HG03432 (cell line): ENCODE measurements around the gene SRPK3.

Experiments used
- ATAC-seq: cut with Tn5 transposase; IDR thresholded peaks from one replicate; pipeline ENCODE4 v1.9.1; 2021; ENCODE audit warnings: mild to moderate bottlenecking, moderate library complexity; ENCODE audit not compliant: unreplicated experiment

SRPK3 gene

DNA sequence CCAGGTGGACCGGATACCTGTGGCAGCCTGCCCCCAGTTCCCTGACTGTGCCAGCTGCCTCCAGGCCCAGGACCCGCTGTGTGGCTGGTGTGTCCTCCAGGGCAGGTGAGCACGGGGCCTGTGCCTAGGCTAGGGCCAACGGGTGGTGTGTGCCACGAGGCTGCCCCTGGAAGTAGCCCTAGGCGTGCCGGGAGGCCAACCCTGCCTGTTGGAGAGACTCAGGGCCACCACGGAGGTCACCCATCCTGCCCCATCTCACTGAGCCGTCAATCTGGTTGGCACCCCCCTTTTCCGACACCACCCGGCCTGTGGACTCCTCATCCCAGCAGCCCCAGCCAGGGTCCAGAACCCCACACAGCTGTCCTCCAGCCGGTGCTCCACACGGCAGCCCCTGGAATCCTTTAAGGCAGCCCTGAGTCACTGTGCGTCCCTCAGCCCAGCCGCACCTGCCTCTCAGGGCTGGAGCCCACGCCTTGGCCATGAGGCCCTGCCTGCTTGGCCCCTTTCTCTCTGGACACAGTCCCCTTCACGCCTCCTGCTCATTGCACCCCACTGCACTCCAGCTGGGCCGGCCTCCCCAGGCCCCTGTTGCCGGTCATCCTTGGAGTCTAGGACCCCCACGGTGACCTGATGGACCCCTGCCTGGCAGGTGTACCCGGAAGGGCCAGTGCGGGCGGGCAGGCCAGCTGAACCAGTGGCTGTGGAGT lies 11.5 kb upstream of the SRPK3 start:
- ATAC-seq = no peak

- ATAC-seq = no peak
Measured at GRCh38 chrX:153769865-153770600, 10.8 kb upstream of the SRPK3 start.

- ATAC-seq = no peak
Measured at GRCh38 chrX:153770601-153771414, 10.0 kb upstream of the SRPK3 start.

DNA sequence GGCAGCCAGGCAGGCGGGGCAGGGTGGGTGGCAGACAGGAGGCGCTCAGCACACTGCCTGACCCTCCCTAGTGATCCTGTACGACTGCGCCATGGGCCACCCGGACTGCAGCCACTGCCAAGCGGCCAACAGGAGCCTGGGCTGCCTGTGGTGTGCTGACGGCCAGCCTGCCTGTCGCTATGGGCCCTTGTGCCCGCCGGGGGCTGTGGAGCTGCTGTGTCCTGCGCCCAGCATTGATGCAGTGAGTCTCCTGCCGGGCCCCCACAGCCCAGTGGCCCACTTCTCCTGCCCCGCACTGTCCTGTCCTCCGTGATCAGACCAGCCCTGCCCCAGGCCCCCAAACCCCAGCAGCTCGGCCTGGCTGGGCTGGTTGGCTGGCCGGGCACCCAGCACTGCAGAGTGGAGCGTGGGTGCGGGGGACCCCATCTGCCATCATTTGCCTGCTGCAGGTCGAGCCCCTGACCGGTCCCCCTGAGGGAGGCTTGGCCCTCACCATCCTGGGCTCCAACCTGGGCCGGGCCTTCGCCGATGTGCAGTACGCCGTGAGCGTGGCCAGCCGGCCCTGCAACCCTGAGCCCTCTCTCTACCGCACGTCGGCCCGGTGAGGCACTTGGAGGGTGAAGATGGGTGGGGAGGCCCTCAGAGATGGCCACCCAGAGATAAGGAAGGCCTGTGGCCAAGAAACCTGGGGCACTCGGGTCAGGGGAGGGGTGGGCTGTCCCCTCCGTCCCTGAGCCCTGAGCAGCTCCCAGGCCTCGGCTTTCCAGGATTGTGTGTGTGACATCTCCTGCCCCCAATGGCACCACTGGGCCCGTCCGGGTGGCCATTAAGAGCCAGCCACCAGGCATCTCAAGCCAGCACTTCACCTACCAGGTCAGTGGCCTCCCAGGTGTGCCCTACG lies 9.2 kb upstream of the SRPK3 start:
- ATAC-seq = no peak

DNA sequence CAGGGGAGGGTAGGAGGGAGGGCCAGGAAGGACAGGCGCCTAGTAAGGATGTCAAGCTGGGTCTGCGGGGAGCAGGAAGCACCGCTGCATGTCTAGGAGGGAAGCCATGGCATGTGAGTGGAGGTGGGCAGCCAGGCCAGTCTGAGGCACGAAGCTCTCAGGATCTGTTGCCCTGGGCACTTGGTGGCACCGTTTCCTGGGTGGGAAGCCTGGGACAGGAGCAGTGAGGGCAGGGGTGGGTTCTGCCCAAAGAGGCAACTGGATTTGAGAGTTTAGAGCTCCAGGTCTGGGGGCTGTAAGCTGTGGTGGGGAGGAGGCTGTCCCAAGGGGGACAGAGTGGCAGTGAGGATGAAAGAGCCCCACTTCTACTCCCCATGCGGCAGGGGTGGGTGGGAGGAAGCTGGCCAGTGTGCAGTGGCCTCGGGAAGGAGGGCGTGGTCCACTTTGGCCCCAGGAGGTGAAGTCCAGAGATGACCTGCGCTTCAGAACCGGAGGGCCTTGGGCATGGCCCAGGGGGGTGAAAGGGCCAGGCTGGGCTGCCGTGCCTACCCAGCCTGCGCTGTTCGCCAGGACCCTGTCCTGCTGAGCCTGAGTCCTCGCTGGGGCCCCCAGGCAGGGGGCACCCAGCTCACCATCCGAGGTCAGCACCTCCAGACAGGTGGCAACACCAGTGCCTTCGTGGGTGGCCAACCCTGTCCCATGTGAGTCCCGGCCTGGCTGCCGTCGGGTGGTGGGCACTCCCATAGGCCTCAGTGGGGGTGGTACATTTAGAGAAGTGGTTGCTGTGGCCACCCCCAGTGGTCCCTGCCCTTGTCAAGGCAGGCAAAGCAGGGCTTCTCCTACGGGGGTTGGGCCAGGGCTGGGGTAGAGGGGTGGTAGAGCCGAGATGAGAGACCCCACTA lies 8.3 kb upstream of the SRPK3 start:
- ATAC-seq = no peak

DNA sequence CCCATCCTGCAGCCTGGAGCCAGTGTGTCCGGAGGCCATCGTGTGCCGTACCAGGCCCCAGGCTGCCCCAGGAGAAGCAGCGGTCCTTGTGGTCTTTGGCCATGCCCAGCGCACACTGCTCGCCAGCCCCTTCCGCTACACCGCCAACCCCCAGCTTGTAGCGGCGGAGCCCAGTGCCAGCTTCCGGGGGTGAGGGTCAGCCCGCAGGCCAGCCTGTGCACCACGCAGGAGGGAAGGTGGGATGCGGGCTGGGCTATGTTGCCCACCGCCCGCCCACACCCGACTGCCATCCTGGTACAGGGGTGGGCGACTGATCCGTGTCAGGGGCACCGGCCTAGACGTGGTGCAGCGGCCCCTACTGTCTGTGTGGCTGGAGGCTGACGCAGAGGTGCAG lies 7.6 kb upstream of the SRPK3 start:
- ATAC-seq = no peak

GRCh38 chrX:153773741-153774575 lies 6.9 kb upstream of the SRPK3 start:
- ATAC-seq = no peak

DNA sequence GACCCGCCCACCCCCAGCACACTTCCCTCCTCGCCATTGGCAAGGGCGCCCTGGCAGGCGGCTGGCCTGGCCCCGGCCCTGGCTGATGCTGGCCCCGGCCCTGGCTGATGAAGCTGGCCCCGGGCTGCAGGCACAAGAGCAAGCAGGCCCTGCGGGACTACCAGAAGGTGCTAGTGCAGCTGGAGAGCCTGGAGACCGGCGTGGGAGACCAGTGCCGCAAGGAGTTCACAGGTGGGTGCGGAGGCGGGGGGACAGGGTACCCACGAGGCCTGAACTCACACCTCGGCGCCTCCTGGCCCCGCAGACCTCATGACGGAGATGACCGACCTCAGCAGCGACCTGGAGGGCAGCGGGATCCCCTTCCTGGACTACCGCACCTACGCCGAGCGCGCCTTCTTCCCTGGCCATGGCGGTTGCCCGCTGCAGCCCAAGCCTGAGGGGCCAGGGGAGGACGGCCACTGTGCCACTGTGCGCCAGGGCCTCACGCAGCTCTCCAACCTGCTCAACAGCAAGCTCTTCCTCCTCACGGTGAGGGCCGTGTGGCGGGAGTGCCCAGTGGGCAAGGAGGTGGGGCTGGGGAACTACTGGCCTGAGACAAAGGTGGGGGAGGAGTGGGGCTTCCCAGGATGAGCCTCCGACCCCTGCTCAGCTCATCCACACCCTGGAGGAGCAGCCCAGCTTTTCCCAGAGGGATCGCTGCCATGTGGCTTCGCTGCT lies 6.1 kb upstream of the SRPK3 start:
- no peak for ATAC-seq

DNA sequence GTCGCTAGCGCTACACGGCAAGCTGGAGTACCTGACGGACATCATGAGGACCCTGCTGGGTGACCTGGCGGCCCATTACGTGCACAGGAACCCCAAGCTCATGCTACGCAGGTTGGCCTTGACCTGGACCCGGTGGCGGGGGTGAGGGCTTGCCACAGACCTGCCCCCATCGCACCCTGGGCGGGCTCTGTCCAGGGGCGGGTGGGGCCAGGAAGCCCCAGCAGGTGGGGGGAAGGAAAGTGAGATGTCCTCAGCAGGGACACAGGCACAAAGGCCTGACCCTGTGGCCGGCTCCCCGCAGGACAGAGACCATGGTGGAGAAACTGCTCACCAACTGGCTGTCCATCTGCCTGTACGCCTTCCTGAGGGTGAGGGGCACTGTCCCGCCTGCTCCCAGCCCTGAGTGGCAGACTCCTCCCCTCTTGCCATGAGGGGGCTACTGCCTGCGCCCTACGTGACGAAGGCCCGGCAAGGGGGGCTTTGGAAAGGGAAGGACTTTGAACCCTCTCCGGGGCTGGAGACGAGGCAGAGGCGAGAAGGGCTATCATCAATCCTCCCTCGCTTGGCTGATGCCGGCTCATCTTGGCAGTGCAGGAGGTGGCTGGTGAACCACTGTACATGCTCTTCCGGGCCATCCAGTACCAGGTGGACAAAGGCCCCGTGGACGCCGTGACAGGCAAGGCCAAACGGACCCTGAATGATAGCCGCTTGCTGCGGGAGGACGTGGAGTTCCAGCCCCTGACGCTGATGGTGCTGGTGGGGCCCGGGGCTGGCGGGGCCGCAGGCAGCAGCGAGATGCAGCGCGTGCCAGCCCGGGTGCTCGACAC lies 5.3 kb upstream of the SRPK3 start:
- no peak for ATAC-seq

DNA sequence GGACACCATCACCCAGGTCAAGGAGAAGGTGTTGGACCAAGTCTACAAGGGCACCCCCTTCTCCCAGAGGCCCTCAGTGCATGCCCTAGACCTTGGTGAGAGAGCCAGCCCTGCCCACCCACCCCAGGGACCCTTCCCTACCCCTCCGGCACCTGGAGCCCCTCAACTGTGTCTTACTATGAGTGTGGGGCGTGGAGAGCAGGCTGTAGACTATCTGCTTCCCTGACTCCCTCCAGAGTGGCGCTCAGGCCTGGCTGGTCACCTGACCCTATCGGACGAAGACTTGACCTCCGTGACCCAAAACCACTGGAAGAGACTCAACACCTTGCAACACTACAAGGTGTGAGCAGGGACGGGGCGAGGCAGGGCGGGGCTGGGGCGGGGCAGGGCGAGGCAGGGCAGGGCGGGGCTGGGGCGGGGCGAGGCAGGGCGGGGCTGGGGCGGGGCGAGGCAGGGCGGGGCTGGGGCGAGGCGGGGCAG lies 4.7 kb upstream of the SRPK3 start:
- no peak for ATAC-seq

GRCh38 chrX:153776611-153777045 lies 4.2 kb upstream of the SRPK3 start:
- no peak for ATAC-seq

DNA sequence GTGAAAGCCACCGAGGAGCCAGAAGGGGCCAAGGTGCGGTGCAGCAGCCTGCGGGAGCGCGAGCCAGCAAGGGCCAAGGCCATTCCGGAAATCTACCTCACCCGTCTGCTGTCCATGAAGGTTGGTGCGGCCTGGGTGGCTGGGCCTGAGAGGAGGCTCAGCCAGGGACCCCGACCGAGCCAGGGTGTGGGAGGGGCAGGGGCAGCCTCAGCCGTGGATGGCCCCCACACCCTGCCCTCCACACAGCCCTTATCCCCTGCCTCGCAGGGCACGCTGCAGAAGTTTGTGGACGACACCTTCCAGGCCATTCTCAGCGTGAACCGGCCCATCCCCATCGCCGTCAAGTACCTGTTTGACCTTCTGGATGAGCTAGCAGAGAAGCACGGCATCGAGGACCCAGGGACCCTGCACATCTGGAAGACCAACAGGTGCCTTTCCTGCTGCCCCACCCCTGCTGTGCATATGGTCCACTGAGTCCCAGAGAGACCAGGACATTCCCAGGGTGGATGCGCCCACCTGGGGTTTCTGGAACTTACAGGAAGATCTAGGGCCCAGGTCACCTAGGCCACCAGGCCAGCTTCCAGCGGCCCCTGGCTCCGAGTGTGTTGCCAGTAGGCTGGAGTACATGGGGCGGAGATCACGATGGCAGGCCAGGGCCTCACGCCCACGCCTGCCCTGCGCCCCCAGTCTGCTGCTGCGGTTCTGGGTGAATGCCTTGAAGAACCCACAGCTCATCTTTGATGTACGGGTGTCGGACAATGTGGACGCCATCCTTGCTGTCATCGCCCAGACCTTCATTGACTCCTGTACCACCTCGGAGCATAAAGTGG lies 3.4 kb upstream of the SRPK3 start:
- ATAC-seq = no peak

DNA sequence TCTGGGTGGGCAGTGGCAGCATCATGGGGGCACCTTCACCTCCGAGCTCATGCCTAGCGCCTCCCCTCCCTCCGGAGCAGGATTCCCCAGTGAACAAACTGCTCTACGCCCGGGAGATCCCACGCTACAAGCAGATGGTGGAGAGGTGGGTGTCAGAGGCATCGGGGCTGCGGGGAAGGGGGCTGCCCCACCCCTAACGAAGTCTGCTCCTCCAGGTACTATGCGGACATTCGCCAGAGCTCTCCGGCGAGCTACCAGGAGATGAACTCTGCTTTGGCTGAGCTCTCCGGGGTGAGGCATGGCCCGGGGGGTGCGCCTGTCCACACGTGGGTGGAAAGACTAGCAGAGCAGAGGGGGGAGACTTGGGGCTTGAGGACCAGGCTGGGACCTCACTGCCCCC lies 2.7 kb upstream of the SRPK3 start:
- ATAC-seq = no peak

- ATAC-seq = no peak
Measured at GRCh38 chrX:153778684-153779101, 2.1 kb upstream of the SRPK3 start.

DNA sequence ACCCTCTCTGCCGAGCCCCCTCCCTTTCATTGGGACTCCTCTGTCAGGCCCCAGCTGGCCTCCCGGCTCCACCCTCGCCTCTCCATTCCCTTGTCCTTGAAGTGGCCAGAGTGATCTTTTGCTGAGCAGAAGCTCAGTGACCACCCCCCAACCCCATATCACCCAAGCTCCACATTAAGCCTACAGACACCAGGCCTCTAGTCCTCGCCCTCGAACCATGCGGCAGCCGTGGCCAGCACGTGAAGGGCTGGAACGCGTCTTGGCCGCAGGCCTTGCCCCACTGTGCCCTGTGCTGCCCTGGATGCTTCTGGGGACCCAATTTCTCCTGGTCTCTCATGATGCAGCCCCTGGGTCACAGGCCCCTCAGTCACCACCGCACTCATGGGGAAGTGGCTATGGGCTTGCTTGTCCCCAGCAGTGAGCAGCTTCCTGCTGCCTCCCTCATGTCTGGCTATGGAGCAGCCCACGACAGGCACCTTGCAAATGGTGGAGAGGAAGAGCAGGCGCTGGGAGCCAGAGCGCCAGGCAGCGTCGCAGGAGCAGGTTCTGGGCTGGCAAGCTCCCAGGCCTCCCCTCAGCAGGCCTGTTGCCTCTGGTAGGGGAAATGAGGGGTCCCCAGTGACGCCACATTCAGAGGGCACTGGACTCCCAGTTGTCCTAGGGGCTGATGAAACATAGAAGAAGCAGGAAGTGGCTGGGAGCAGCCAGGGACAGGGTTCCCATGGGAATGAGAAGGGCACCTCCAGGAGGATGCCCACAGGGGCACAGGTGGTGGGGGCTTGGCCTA lies 757 bp upstream of the SRPK3 start:
- no peak for ATAC-seq
